ENCODE measurements around the gene EPHX1.

Gene EPHX1

DNA sequence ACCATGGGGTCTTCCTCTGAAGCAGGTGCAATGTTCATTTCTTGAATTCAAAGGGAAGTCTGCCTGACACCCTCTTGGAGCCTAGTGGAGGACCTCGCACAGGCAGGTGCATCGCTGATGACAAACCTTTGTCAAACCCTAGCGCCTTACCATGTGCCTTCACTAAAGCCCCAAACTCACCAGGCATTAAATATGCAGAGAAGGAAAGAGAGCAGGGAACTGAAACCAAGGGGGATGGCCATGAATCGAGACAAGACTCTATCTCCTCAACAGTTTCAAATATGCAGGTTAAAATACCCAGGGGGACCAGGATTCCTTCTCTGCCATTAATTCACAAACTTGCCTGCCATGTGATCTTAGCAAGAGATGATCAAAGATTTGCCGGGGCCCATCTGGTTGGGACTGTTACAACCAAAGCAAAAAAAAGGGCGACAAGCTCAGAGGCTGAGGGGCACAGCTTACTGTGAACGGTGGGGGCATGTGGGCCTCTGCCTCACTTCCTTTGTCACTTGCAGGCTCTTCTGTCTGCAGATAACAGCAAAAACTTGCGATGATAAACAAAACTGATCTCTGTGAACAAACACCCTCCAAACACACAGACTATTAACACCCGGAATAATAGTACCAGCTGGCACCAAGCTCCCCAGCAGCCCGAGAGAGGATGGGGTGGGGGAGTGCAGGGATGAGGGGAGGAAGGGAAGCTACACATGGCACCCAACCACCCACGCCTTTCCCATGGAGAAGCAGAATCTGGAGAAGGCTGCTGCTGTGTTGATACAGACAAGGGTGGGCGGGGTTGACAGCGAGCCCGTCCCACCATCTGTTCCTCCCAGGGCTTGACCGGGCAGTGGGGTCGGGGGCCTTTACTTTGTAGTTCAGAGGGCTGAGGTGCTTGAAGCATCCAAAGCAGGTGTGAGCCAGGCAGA is 38.4 kb downstream of the EPHX1 start:
- H3K9me3 ChIP-seq (ENCODE audit: control insufficient read depth, low read depth, low read length) = no peaks in the 10 kb centered on the region
- H3K27me3 ChIP-seq (ENCODE audit: control insufficient read depth, insufficient read depth, low read length) = no peaks in the 10 kb centered on the region
- H3K27ac ChIP-seq (ENCODE audit: low read length) = no peak overlapping the region
- no peak overlapping the region for H3K4me3 ChIP-seq (ENCODE audit: low read length)
- peaks cover 4% of the 10 kb centered on the region for H3K4me1 ChIP-seq (ENCODE audit: control insufficient read depth, low read depth, low read length)
- no peak overlapping the region for H3K9ac ChIP-seq (ENCODE audit: low read length)
- peaks cover 34% of the 10 kb centered on the region for H3K36me3 ChIP-seq (ENCODE audit: control insufficient read depth, low read depth, low read length)

DNA sequence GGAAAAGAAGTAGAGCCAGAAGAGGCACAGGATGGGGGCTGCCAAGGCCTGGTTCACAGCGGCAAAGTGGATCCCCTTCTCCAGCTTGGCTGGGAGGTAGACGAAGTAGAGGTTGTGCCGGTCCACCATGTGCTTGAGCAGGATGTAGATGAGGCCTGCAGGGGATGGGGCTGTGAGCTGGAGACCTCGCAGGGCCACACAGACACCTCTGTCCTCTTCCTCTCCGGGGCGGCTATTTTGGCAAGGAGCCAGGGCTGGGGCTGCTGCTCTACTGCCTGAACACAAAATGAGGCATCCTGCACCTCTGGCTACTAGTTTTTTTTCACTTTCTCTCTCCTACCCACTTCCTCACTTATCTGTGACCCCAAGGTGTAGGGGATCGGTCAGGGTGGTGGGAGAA is 40.0 kb downstream of the EPHX1 start:
- Histone ChIP-seq H3K27ac (ENCODE audit: low read length) (no peak overlapping the region), H3K9me3 (ENCODE audit: control insufficient read depth, low read depth, low read length) (no peaks in the 10 kb centered on the region), H3K9ac (ENCODE audit: low read length) (no peak overlapping the region), H3K36me3 (ENCODE audit: control insufficient read depth, low read depth, low read length) (peaks cover 24% of the 10 kb centered on the region), H3K4me1 (ENCODE audit: control insufficient read depth, low read depth, low read length) (peaks cover 4% of the 10 kb centered on the region), H3K27me3 (ENCODE audit: control insufficient read depth, insufficient read depth, low read length) (no peaks in the 10 kb centered on the region), H3K4me3 (ENCODE audit: low read length) (no peak overlapping the region)

DNA sequence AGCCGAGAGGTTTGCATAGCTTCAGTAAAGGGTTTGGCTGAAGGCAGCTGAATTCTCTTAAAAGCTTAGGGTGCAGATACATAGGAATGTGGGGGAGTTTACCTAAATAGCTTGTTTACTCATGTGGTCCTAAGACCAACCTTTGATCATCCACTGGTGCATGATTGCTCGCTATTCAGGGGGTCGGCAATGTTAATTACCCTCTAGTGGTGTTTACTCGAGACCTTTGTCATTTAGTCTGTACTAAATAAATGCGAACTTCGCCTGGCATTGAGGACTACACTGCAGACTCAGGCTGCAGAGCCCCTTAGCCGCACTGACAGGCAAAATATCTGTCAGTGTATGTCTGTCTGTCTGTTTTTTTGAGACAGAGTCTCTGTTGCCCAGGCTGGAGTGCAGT is 40.4 kb downstream of the EPHX1 start:
- peaks cover 4% of the 10 kb centered on the region for H3K4me1 ChIP-seq (ENCODE audit: control insufficient read depth, low read depth, low read length)

DNA sequence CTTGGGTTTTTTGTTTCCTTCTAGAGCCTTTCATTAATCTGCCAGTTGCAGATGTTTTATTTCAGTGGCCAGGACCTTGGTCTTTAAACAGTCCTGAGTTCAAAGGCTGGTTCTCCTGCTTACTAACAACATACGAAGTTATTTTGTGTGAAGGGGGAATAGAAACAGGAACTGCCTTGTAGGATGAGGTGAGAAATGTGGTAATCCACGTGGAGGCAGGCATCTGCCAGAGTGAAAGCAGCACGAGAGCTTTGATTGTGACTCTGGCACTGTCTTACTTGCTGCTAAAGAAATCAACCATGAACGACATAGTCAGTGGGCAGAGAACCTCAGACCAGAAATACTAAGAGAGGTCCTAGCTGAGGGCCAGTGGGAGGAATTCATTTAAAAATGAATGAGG is 41.9 kb downstream of the EPHX1 start:
- Histone ChIP-seq H3K27ac (ENCODE audit: low read length) (no peak overlapping the region), H3K36me3 (ENCODE audit: control insufficient read depth, low read depth, low read length) (peaks cover 21% of the 10 kb centered on the region), H3K4me3 (ENCODE audit: low read length) (no peak overlapping the region), H3K9me3 (ENCODE audit: control insufficient read depth, low read depth, low read length) (no peaks in the 10 kb centered on the region), H3K9ac (ENCODE audit: low read length) (no peak overlapping the region), H3K27me3 (ENCODE audit: control insufficient read depth, insufficient read depth, low read length) (no peaks in the 10 kb centered on the region), H3K4me1 (ENCODE audit: control insufficient read depth, low read depth, low read length) (peaks cover 4% of the 10 kb centered on the region)

More for the DNA sequence above, 40.4 kb downstream of the EPHX1 start:
- Histone ChIP-seq H3K9me3 (ENCODE audit: control insufficient read depth, low read depth, low read length) (no peaks in the 10 kb centered on the region), H3K9ac (ENCODE audit: low read length) (no peak overlapping the region), H3K27me3 (ENCODE audit: control insufficient read depth, insufficient read depth, low read length) (no peaks in the 10 kb centered on the region), H3K27ac (ENCODE audit: low read length) (no peak overlapping the region), H3K36me3 (ENCODE audit: control insufficient read depth, low read depth, low read length) (peaks cover 24% of the 10 kb centered on the region), H3K4me3 (ENCODE audit: low read length) (no peak overlapping the region)

- H3K36me3 ChIP-seq (ENCODE audit: control insufficient read depth, low read depth, low read length) = peaks cover 14% of the 10 kb centered on the region
- H3K4me1 ChIP-seq (ENCODE audit: control insufficient read depth, low read depth, low read length) = peaks cover 4% of the 10 kb centered on the region
Observed at GRCh38 chr1:225852413-225853124, 42.6 kb downstream of the EPHX1 start.

DNA sequence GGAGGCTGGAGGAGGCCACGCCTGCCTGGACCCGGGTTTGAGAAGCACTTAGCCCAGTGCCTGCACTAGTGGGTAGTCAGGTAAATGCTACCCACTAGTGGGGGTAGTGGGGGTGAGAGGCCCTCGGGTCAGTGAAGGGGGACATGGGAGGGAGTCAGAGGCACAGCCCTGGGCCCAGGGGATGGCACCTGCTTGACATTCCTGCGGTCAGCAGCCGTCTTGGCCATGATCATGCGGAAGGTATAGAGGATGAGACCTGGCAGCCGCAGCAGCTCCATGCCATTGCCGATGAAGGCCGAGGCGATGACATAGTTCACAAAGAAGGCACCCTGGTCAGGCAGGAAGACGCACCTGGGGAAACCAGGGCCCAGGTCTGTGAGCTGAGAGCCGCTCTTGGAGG is 43.5 kb downstream of the EPHX1 start:
- no peak overlapping the region for H3K9ac ChIP-seq (ENCODE audit: low read length)
- H3K27me3 ChIP-seq (ENCODE audit: control insufficient read depth, insufficient read depth, low read length) = no peaks in the 10 kb centered on the region
- peaks cover 10% of the 10 kb centered on the region for H3K36me3 ChIP-seq (ENCODE audit: control insufficient read depth, low read depth, low read length)
- H3K4me1 ChIP-seq (ENCODE audit: control insufficient read depth, low read depth, low read length) = peaks cover 4% of the 10 kb centered on the region
- no peaks in the 10 kb centered on the region for H3K9me3 ChIP-seq (ENCODE audit: control insufficient read depth, low read depth, low read length)
- no peak overlapping the region for H3K27ac ChIP-seq (ENCODE audit: low read length)
- H3K4me3 ChIP-seq (ENCODE audit: low read length) = no peak overlapping the region

More at GRCh38 chr1:225852413-225853124, 42.6 kb downstream of the EPHX1 start:
- no peak overlapping the region for H3K27ac ChIP-seq (ENCODE audit: low read length)
- no peak overlapping the region for H3K4me3 ChIP-seq (ENCODE audit: low read length)
- no peaks in the 10 kb centered on the region for H3K27me3 ChIP-seq (ENCODE audit: control insufficient read depth, insufficient read depth, low read length)
- H3K9ac ChIP-seq (ENCODE audit: low read length) = no peak overlapping the region
- no peaks in the 10 kb centered on the region for H3K9me3 ChIP-seq (ENCODE audit: control insufficient read depth, low read depth, low read length)

DNA sequence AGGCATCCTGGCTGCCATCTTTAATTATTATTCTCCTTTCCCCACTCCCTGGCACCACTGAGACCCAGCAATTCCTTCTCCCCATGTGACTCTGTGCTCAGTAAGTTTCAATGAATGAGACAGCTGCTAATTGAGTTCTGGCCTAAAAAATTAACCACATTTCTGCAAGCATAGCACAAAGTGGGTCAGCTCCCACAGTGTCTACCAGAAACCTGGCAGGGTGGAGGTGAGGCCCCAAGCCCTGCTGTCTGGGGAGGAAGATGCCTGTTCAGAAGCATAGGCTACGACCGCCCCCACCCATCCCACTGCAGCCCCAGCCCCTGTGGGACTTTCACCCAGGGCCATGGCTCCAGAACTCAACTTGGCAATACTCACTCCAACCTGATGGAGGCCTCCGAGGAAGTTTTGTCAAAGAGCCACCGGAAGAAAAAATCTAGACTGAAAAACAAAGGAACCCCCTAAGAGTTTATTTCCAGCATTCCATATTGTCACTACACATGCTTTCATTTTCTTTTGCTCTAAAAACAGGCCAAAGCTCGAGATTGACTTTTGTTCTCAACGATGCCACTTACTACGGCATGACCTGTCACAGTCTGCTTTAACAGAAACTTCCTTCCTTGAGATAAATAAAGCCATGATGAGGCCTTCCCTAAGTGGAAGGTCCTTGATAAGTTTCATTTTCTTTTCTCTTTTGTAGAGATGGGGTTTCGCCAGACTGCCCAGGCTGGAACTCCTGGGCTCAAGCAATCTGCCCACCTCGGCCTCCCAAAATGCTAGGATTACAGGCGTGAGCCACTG is 45.8 kb downstream of the EPHX1 start:
- no peak overlapping the region for H3K27ac ChIP-seq (ENCODE audit: low read length)
- H3K9me3 ChIP-seq (ENCODE audit: control insufficient read depth, low read depth, low read length) = no peaks in the 10 kb centered on the region
- H3K36me3 ChIP-seq (ENCODE audit: control insufficient read depth, low read depth, low read length) = peaks cover 16% of the 10 kb centered on the region
- H3K4me1 ChIP-seq (ENCODE audit: control insufficient read depth, low read depth, low read length) = no peaks in the 10 kb centered on the region
- no peaks in the 10 kb centered on the region for H3K27me3 ChIP-seq (ENCODE audit: control insufficient read depth, insufficient read depth, low read length)
- no peak overlapping the region for H3K9ac ChIP-seq (ENCODE audit: low read length)
- H3K4me3 ChIP-seq (ENCODE audit: low read length) = no peak overlapping the region

DNA sequence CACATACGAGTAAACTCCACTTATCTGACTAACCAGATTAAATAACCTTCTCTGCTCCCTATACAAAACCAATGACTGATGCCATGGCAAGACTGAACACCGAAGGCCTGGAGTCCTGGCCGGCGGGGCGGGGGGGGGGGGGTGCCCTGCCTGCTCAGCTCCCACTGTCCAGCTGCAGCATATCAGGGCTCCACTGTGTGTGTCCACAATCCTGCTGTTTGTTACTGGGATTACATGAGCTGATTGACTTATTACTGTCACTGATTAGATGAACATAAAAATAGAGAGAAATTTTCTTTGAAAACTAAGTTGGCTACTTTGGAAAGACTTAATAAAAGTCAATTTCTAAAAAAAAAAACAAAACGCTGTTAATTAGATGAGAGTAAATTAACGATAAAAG is 47.3 kb downstream of the EPHX1 start:
- Histone ChIP-seq H3K4me1 (ENCODE audit: control insufficient read depth, low read depth, low read length) (no peaks in the 10 kb centered on the region), H3K27ac (ENCODE audit: low read length) (no peak overlapping the region), H3K4me3 (ENCODE audit: low read length) (no peak overlapping the region), H3K9ac (ENCODE audit: low read length) (no peak overlapping the region), H3K9me3 (ENCODE audit: control insufficient read depth, low read depth, low read length) (no peaks in the 10 kb centered on the region), H3K27me3 (ENCODE audit: control insufficient read depth, insufficient read depth, low read length) (no peaks in the 10 kb centered on the region), H3K36me3 (ENCODE audit: control insufficient read depth, low read depth, low read length) (peaks cover 29% of the 10 kb centered on the region)

GRCh38 chr1:225859151-225859550 is 49.2 kb downstream of the EPHX1 start:
- Histone ChIP-seq H3K27ac (ENCODE audit: low read length) (no peak overlapping the region), H3K9ac (ENCODE audit: low read length) (no peak overlapping the region), H3K27me3 (ENCODE audit: control insufficient read depth, insufficient read depth, low read length) (no peaks in the 10 kb centered on the region), H3K4me3 (ENCODE audit: low read length) (no peak overlapping the region), H3K4me1 (ENCODE audit: control insufficient read depth, low read depth, low read length) (no peaks in the 10 kb centered on the region), H3K36me3 (ENCODE audit: control insufficient read depth, low read depth, low read length) (peaks cover 34% of the 10 kb centered on the region), H3K9me3 (ENCODE audit: control insufficient read depth, low read depth, low read length) (no peaks in the 10 kb centered on the region)

DNA sequence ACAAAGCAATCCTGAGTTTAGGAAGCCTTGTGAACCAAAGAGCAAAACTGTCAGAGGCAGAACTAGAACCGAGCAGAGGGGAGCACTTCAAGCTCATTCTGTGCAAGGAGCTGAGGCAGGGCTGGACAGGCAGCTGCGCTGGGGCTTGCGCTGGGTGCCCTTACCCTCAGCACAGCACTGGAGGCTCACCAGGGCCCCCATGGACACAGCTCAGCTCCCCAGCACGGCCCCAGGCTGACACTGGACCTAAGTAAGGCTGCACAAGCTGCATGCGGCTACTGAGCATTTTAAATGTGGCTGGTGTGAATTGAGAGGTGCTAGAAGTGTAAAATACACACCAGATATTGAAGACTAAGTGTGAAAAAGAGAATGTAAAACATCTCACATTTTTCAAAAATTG is 50.2 kb downstream of the EPHX1 start:
- no peak overlapping the region for H3K9ac ChIP-seq (ENCODE audit: low read length)
- no peaks in the 10 kb centered on the region for H3K9me3 ChIP-seq (ENCODE audit: control insufficient read depth, low read depth, low read length)
- H3K4me1 ChIP-seq (ENCODE audit: control insufficient read depth, low read depth, low read length) = no peaks in the 10 kb centered on the region
- H3K36me3 ChIP-seq (ENCODE audit: control insufficient read depth, low read depth, low read length) = peaks cover 37% of the 10 kb centered on the region
- no peak overlapping the region for H3K4me3 ChIP-seq (ENCODE audit: low read length)
- H3K27me3 ChIP-seq (ENCODE audit: control insufficient read depth, insufficient read depth, low read length) = no peaks in the 10 kb centered on the region
- no peak overlapping the region for H3K27ac ChIP-seq (ENCODE audit: low read length)

DNA sequence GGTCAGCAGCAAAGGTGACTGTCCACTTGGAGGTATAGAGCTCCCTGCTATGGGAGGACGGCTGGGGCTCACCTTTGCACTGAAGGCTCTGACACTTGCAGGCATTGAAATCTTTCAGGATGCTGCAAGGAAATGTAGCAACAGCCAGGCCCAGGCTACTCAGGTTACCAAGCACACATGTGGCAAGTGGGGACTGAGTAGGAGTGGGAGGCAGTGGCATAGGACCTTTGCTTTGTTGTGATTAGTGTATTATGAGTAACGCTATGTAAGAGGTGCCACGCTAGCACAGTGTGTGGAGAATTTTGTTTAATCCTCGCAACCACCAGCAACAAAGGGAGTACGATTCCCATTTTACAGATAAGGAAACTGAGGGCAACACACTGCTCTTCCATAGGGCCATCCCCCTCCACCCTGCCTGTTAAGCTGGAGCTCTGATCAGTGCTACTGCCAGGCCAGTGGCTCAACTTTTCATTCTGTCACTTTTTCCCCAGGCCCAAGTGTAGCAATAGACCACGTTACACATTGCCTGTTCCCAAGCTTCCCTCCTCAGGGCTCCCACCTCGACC is 51.0 kb downstream of the EPHX1 start:
- no peaks in the 10 kb centered on the region for H3K4me1 ChIP-seq (ENCODE audit: control insufficient read depth, low read depth, low read length)
- H3K36me3 ChIP-seq (ENCODE audit: control insufficient read depth, low read depth, low read length) = peaks cover 45% of the 10 kb centered on the region

More for the DNA sequence above, 51.0 kb downstream of the EPHX1 start:
- no peaks in the 10 kb centered on the region for H3K9me3 ChIP-seq (ENCODE audit: control insufficient read depth, low read depth, low read length)
- H3K9ac ChIP-seq (ENCODE audit: low read length) = no peak overlapping the region
- H3K27ac ChIP-seq (ENCODE audit: low read length) = no peak overlapping the region
- H3K4me3 ChIP-seq (ENCODE audit: low read length) = no peak overlapping the region
- H3K27me3 ChIP-seq (ENCODE audit: control insufficient read depth, insufficient read depth, low read length) = no peaks in the 10 kb centered on the region

Measured in iPS-18a (cell line).